HepG2 (cell line): ENCODE measurements around the gene GNG3. TPM values are rescaled to one million over a fixed set of nuclear protein-coding genes. Genes with fewer than 3 reads are reported as not detected.

ENCODE experiments used
- CBX5 ChIP-seq: sonication (generic); formaldehyde crosslinking; IDR thresholded peaks from 2 replicates; pipeline ENCODE4 v1.4.0; 2020; ENCODE audit warnings: missing genetic modification reagents, borderline replicate concordance
- CREBL2 ChIP-seq: sonication (generic); formaldehyde crosslinking; IDR thresholded peaks from 2 replicates; pipeline ENCODE4 v1.8.1; 2023; ENCODE audit warnings: missing genetic modification reagents, mild to moderate bottlenecking, borderline replicate concordance
- E2F2 ChIP-seq: sonication (generic); formaldehyde crosslinking; IDR thresholded peaks from 2 replicates; pipeline ENCODE4 v1.4.0; 2020; ENCODE audit warnings: missing genetic modification reagents, borderline replicate concordance
- IRX3 ChIP-seq: sonication (generic); formaldehyde crosslinking; IDR thresholded peaks from 2 replicates; pipeline ENCODE4 v1.8.1; 2023; ENCODE audit warnings: mild to moderate bottlenecking, low read depth, missing genetic modification reagents, borderline replicate concordance
- KDM2A ChIP-seq: sonication (generic); formaldehyde crosslinking; IDR thresholded peaks from 2 replicates; pipeline ENCODE4 v1.4.0; 2020; ENCODE audit warnings: low read depth, missing genetic modification reagents, borderline replicate concordance
- KLF15 ChIP-seq: sonication (generic); formaldehyde crosslinking; IDR thresholded peaks from 2 replicates; pipeline ENCODE4 v1.8.1; 2023; ENCODE audit warnings: borderline replicate concordance, mild to moderate bottlenecking, inconsistent platforms, missing genetic modification reagents, mixed read lengths
- MTERF4 ChIP-seq: sonication (generic); formaldehyde crosslinking; IDR thresholded peaks from 2 replicates; pipeline ENCODE4 v1.8.0; 2023; ENCODE audit warnings: mild to moderate bottlenecking, missing genetic modification reagents
- NFKB2 ChIP-seq: sonication (generic); formaldehyde crosslinking; IDR thresholded peaks from 2 replicates; pipeline ENCODE4 v1.4.0; 2020; ENCODE audit warnings: missing genetic modification reagents, borderline replicate concordance
- PATZ1 ChIP-seq: sonication (generic); formaldehyde crosslinking; IDR thresholded peaks from 2 replicates; pipeline ENCODE4 v1.4.0; 2020; ENCODE audit warnings: missing genetic modification reagents
- PPARG ChIP-seq: conservative IDR thresholded peaks from 2 replicates; pipeline ENCODE4 v1.6.1; 2016; ENCODE audit warnings: missing biosample characterization, missing genetic modification reagents
- REL ChIP-seq: sonication (generic); formaldehyde crosslinking; conservative IDR thresholded peaks from 2 replicates; pipeline ENCODE4 v1.8.0; 2022; ENCODE audit warnings: mild to moderate bottlenecking, missing genetic modification reagents, moderate library complexity
- RXRB ChIP-seq: IDR thresholded peaks from 2 replicates; pipeline ENCODE4 v1.6.1; 2016; ENCODE audit warnings: borderline replicate concordance, missing genetic modification reagents, missing compliant biosample characterization
- SOX5 ChIP-seq: IDR thresholded peaks from 2 replicates; pipeline ENCODE4 v1.6.1; 2016; ENCODE audit warnings: borderline replicate concordance
- SYNCRIP ChIP-seq: fragments of 200-400 bp; formaldehyde crosslinking; IDR thresholded peaks from 2 replicates; pipeline ENCODE4 v1.6.1; 2018; ENCODE audit warnings: mild to moderate bottlenecking, low read depth, low read length; ENCODE audit not compliant: insufficient read depth
- TFE3 ChIP-seq: IDR thresholded peaks from 2 replicates; pipeline ENCODE4 v1.6.1; 2016
- THYN1 ChIP-seq: sonication (generic); formaldehyde crosslinking; IDR thresholded peaks from 2 replicates; pipeline ENCODE4 v1.8.1; 2023; ENCODE audit warnings: low read depth, mild to moderate bottlenecking, moderate library complexity, missing genetic modification reagents, borderline replicate concordance
- ZKSCAN5 ChIP-seq: sonication (generic); formaldehyde crosslinking; IDR thresholded peaks from 2 replicates; pipeline ENCODE4 v1.5.1; 2020; ENCODE audit warnings: mild to moderate bottlenecking, missing genetic modification reagents
- ZNF512 ChIP-seq: sonication (generic); formaldehyde crosslinking; IDR thresholded peaks from 2 replicates; pipeline ENCODE4 v1.4.0; 2020; ENCODE audit warnings: mild to moderate bottlenecking, missing genetic modification reagents
- ZNF672 ChIP-seq: sonication (generic); formaldehyde crosslinking; IDR thresholded peaks from 2 replicates; pipeline ENCODE4 v1.8.1; 2022; ENCODE audit warnings: missing genetic modification reagents
- ZNF816 ChIP-seq: sonication (generic); formaldehyde crosslinking; IDR thresholded peaks from 2 replicates; pipeline ENCODE4 v1.8.0; 2022; ENCODE audit warnings: missing genetic modification reagents, mild to moderate bottlenecking, borderline replicate concordance
- polyA plus RNA-seq, 8 experiments: library from polyadenylated mRNA; depleted of rRNA in 3 of 8; stranded (reverse) in 7 of 8; unstranded in 1 of 8; fragments of >200 nt; fragmentation: Illumina TruSeq in 4 of 8; extraction: Trizol in 4 of 8; gene quantifications; 2 replicates each; pipeline versions ENCODE4 v1.2.1 to v1.2.3, GENCODE V29; 2011 to 2016; ENCODE audit warnings: low read depth in 4 of 8, missing spikeins in 1 of 8, mixed read lengths in 1 of 8; ENCODE audit not compliant: insufficient read depth in 1 of 8
- total RNA-seq, 5 experiments: library from RNA; depleted of rRNA; stranded (reverse); fragments of >200 nt; fragmentation: Illumina TruSeq; extraction: Trizol; gene quantifications; 2 replicates each; pipeline ENCODE4 v1.2.3, GENCODE V29; 2016; ENCODE audit warnings: low read depth in 1 of 5

GNG3 gene
- total and polyA plus RNA-seq, 2 of the 13 experiments (the other 11 are each of a cell fraction or from before 2014, with no cell fraction given), result not detected

GRCh38 chr11:62678770-62679696 lies 28.4 kb upstream of the GNG3 start, which contains the start of gene UBXN1 (continued):
- TF ChIP-seq PATZ1 (CRISPR knock-in tag) (peak; percentile 57; the same call in 1 of the 2 replicates), ZNF816 (CRISPR knock-in tag) (no peak; the same call in 1 of the 2 replicates), MTERF4 (0 out of 2 replicates have a peak, but pooled peaks have one; percentile 51), PPARG (peak; percentile 54), REL (CRISPR knock-in tag) (no peak), ZNF672 (CRISPR knock-in tag) (no peak), E2F2 (CRISPR knock-in tag) (no peak), KLF15 (CRISPR knock-in tag) (no peak), CBX5 (0 out of 2 replicates have a peak, but pooled peaks have one; percentile 28), TFE3 (peak; percentile 87), CREBL2 (CRISPR knock-in tag) (0 out of 2 replicates have a peak, but pooled peaks have one; percentile 33), IRX3 (CRISPR knock-in tag) (no peak), NFKB2 (peak; percentile 78; the same call in 1 of the 2 replicates), SOX5 (0 out of 2 replicates have a peak, but pooled peaks have one; percentile 23), ZKSCAN5 (CRISPR knock-in tag) (no peak), SYNCRIP (no peak), RXRB (CRISPR knock-in tag) (peak; percentile 62; the same call in 1 of the 2 replicates), THYN1 (CRISPR knock-in tag) (no peak), ZNF512 (CRISPR knock-in tag) (no peak), KDM2A (CRISPR knock-in tag) (peak; percentile 85)
